ENCODE measurements around the gene SSTR1. TPM values are rescaled to one million over a fixed set of nuclear protein-coding genes. Genes with fewer than 3 reads are reported as not detected.

The SSTR1 gene
- total RNA-seq, 1 donor from 2014 or later = not detected

DNA sequence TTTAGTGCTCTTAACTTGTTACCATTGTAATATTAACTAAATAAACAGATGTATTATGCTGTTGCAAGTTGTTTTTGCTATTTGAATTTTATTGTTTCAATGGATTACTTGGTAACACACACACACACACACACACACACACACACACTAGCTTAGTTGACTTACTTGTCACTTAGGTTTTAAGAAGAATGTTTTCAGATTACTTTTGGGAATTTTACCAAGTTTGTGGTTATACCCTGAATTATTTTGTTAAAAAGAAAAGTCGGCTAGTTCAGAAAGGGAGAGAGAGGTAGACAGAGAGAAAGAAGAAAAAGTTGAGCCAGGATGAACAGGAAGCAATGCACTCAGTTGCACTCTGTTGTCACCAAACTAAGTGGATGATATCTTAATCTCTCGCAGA lies 5.3 kb downstream of the SSTR1 start:
- DNase-seq (ENCODE audit: low spot score in 2 of 2, unreplicated experiment in 2 of 2) = no peak
- peaks cover 65% of the 10 kb centered on the region for H3K27me3 Mint-ChIP-seq (ENCODE audit: low read depth)
- TF ChIP-seq, protein P1, sequence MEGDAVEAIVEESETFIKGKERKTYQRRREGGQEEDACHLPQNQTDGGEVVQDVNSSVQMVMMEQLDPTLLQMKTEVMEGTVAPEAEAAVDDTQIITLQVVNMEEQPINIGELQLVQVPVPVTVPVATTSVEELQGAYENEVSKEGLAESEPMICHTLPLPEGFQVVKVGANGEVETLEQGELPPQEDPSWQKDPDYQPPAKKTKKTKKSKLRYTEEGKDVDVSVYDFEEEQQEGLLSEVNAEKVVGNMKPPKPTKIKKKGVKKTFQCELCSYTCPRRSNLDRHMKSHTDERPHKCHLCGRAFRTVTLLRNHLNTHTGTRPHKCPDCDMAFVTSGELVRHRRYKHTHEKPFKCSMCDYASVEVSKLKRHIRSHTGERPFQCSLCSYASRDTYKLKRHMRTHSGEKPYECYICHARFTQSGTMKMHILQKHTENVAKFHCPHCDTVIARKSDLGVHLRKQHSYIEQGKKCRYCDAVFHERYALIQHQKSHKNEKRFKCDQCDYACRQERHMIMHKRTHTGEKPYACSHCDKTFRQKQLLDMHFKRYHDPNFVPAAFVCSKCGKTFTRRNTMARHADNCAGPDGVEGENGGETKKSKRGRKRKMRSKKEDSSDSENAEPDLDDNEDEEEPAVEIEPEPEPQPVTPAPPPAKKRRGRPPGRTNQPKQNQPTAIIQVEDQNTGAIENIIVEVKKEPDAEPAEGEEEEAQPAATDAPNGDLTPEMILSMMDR (IDR thresholded peaks at IDR 0.05; ENCODE audit: unreplicated experiment) = no peak

DNA sequence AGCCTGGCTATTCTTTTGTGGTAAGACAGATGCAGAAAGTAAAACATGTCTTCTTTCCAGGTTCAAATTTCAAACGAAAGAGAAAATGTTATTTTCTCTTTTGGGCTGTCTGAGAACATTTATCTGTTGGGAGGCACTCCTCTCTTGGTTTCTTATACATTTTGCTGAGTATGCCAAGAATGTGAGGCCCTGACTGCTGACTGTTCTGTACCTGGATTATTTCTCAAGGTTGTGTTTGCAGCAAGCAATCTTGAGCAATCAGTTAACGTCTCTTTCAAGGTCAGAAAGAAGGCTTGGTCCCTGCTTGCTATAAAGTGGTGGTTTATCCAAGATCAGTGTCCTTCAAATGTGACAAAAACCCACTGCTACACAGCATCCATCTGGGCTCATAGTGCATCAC lies 9.8 kb downstream of the SSTR1 start:
- Mint-ChIP-seq H3K9me3 (no peaks in the 10 kb centered on the region), H3K27me3 (ENCODE audit: low read depth) (peaks cover 22% of the 10 kb centered on the region)

More for the DNA sequence above, 5.3 kb downstream of the SSTR1 start:
- Mint-ChIP-seq H3K9me3 (no peaks in the 10 kb centered on the region), H3K4me3 (no peak overlapping the region), H3K36me3 (no peaks in the 10 kb centered on the region), H3K27ac (no peak overlapping the region), H3K4me1 (peaks cover 31% of the 10 kb centered on the region)

DNA sequence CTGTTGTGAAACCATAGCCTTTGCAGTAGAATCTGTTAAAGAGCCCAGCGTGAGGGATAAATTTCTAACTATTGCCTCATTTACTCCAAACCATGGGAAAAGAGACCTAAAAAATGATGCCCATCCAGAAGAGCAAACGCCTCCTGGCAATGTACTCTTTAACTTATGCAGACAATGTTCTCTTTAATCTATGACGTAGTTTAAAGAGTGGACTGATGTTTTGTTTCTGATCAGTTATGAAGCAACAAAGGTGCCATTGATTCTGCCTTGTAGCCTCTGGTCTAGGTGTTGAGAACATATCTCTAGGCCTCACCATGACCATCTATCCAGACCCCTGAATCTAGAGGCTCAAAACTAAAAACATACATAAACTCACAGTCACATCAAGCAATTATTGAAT lies 13.4 kb downstream of the SSTR1 start:
- H3K36me3 Mint-ChIP-seq = no peaks in the 10 kb centered on the region
- H3K9me3 Mint-ChIP-seq = no peaks in the 10 kb centered on the region
- TF ChIP-seq, protein P1 (IDR thresholded peaks at IDR 0.05; ENCODE audit: unreplicated experiment) = no peak
- no peak overlapping the region for H3K4me3 Mint-ChIP-seq
- no peak overlapping the region for H3K27ac Mint-ChIP-seq
- H3K4me1 Mint-ChIP-seq = peaks cover 9% of the 10 kb centered on the region
- H3K27me3 Mint-ChIP-seq (ENCODE audit: low read depth) = no peaks in the 10 kb centered on the region
- no peak for DNase-seq (ENCODE audit: low spot score in 2 of 2, unreplicated experiment in 2 of 2)

More for the DNA sequence above, 9.8 kb downstream of the SSTR1 start:
- peak overlapping the region; percentile 4 for H3K27ac Mint-ChIP-seq
- no peak overlapping the region for H3K4me3 Mint-ChIP-seq
- no peaks in the 10 kb centered on the region for H3K36me3 Mint-ChIP-seq
- peaks cover 9% of the 10 kb centered on the region for H3K4me1 Mint-ChIP-seq
- DNase-seq (ENCODE audit: low spot score in 2 of 2, unreplicated experiment in 2 of 2) = no peak
- TF ChIP-seq, protein P1 (IDR thresholded peaks at IDR 0.05; ENCODE audit: unreplicated experiment) = no peak

DNA sequence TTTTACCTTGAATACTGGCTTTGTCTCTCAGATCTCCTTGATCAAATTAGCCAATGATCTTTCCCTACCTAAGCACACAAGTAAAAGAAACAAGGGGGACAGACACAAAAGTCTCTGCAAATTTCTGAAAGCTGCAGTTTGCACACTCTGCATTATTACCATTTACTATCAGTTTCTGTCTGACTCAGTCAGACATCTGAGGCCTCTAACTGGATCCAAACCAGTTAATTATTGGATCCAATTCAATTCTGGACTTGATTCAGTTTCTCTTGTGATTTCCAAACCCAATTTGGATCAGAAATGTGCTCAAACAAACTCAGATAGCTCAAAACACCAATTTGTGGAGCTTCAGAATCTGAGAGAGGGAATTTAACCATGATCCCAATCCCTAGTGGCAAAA lies 16.6 kb downstream of the SSTR1 start:
- H3K27me3 Mint-ChIP-seq (ENCODE audit: low read depth) = no peaks in the 10 kb centered on the region
- H3K27ac Mint-ChIP-seq = no peak overlapping the region
- no peak overlapping the region for H3K4me3 Mint-ChIP-seq
- DNase-seq (ENCODE audit: low spot score in 2 of 2, unreplicated experiment in 2 of 2) = no peak
- TF ChIP-seq, protein P1 (IDR thresholded peaks at IDR 0.05; ENCODE audit: unreplicated experiment) = no peak
- H3K4me1 Mint-ChIP-seq = no peaks in the 10 kb centered on the region
- H3K36me3 Mint-ChIP-seq = no peaks in the 10 kb centered on the region
- no peaks in the 10 kb centered on the region for H3K9me3 Mint-ChIP-seq

DNA sequence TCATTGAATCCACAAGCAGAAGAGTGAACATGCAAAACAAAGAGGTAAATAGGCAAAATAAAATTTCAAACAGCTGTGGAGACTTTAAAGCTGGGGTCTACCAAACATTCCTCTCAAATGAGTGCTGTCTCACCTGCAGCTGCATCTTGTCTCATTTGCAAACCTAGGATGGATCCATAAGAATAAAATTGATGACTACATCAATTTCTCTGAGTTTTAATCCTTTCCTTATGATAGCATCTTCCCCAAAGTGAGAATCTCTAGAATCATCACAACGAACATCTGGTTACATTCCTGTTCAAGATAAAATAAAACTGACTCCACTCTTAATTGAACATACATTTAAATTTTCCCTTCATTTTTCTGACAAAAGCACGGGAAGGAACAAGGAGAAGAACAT lies 18.2 kb downstream of the SSTR1 start:
- DNase-seq (ENCODE audit: low spot score in 2 of 2, unreplicated experiment in 2 of 2) = no peak
- peaks cover 3% of the 10 kb centered on the region for H3K9me3 Mint-ChIP-seq
- no peaks in the 10 kb centered on the region for H3K36me3 Mint-ChIP-seq
- H3K27ac Mint-ChIP-seq = no peak overlapping the region
- H3K27me3 Mint-ChIP-seq (ENCODE audit: low read depth) = no peaks in the 10 kb centered on the region
- TF ChIP-seq, protein P1 (IDR thresholded peaks at IDR 0.05; ENCODE audit: unreplicated experiment) = no peak
- H3K4me3 Mint-ChIP-seq = no peak overlapping the region
- H3K4me1 Mint-ChIP-seq = no peaks in the 10 kb centered on the region

DNA sequence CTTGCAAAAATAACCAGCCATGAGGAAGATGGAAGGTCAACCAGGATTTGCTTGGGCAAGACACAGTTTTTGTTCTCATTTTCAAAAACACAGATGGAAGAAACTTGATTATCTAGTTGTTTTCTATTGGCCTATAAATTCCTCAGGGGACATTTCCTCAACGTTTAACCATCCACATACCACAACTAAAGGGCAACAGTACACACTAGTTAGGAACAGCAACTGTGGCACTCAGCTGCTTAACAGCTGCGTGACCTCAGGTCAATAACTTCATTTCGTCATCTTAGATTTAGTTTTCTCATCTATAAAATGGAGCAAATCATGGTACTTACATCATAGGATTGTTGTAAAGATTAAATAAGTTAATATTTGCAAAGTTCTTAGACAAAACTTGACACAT lies 18.7 kb downstream of the SSTR1 start:
- H3K9me3 Mint-ChIP-seq = peaks cover 7% of the 10 kb centered on the region
- no peak for DNase-seq (ENCODE audit: low spot score in 2 of 2, unreplicated experiment in 2 of 2)
- no peaks in the 10 kb centered on the region for H3K4me1 Mint-ChIP-seq
- TF ChIP-seq, protein P1 (IDR thresholded peaks at IDR 0.05; ENCODE audit: unreplicated experiment) = no peak
- peaks cover 4% of the 10 kb centered on the region for H3K27me3 Mint-ChIP-seq (ENCODE audit: low read depth)
- H3K36me3 Mint-ChIP-seq = no peaks in the 10 kb centered on the region
- H3K27ac Mint-ChIP-seq = no peak overlapping the region
- H3K4me3 Mint-ChIP-seq = no peak overlapping the region
